ENCODE results near the gene LARP4.
"Not testable (repeated sequence)": the region's sequence is repeated elsewhere in the genome, so short reads cannot be mapped to it uniquely, and the experiment has no call there.

LARP4 gene

GRCh38 chr12:50400638-50401499 is at the start of gene LARP4:
Gene LARP4, plus strand, starts transcription at chr12:50400885. Its CDS starts 126 bp downstream, at chr12:50401011.
- peak; percentile 79 for DNase-seq (ENCODE audit: low read depth)

- DNase-seq (ENCODE audit: low read depth): no peak
These were observed 49.3 kb upstream of the LARP4 start for GRCh38 chr12:50351120-50352043.

GRCh38 chr12:50353404-50353803 is 47.3 kb upstream of the LARP4 start:
- DNase-seq (ENCODE audit: low read depth): no peak

DNA sequence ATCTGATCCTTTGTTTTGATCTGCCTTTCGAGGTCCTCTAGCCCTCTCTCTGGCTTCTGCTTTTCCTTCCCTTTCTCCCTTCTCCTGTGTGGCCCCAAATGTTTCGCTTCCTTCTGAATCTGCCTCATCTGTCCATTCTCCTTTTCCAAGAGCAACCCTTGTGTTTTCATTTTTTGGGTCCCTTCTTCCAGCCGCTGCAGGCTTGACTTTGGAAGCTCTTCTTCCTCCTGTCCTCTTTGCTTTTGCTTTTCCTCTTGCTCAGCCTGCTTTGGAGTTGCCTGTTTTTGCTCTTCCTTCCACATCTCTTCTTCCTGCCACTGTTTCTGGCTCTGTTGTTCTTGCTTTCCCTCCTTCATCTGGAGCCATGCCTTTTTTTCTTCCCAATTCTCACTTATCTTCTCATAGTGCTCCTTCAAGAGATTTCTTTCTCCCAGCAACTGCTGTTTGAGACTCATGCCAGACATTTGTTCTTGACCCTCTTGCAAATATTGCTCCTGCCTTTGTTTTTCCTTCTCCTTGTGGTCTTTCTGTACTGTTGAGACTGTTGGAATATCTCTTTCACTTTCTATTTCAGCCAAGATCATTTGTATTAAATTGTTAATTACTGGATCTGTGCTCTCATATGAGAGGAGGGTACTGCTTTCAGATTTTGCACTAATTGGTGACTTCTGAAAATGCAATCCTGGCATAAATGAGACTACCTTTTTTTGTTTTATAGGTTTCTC is 46.7 kb upstream of the LARP4 start:
- no peak for DNase-seq (ENCODE audit: low read depth)

GRCh38 chr12:50354908-50355307 is 45.8 kb upstream of the LARP4 start:
- DNase-seq (ENCODE audit: low read depth): no peak

DNA sequence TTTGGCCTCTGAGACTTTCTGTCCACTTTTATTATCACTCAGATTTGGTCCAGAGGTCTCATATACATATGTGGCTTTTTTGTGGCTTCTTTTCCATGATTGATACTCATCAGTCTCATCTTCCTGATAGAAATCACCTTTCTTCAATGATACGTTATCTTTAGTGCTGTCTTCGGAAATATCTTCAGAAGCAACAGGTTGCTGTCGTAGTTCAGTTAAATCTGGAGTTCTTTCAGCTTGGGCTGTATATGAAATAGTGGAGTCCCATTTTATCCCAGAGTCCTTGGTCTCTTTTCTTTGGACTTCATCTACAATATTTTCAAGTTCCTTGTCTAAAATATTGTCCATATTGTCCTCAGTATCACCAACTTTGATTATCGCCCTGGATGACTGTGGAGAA is 45.3 kb upstream of the LARP4 start:
- no peak for DNase-seq (ENCODE audit: low read depth)

DNA sequence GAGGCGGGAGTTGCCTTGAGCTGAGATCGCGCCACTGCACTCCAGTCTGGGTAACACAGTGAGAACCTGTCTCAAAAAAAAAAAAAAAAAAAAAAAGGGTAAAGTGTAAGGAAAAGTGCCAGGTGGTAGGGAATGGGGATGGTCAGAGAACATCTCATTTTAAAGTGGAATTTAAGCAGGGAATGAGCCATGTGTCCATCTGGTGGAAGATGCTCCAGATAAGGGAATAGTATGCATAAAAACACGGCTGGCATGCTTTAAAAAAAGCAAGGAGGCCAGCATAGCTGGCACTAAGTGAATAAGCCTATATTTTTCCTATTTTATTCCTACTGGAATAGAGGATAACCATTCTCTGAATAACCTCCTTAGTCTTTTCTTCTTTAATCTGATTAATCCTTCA is 38.0 kb upstream of the LARP4 start:
- no peak for DNase-seq (ENCODE audit: low read depth)

GRCh38 chr12:50363141-50363540 is 37.5 kb upstream of the LARP4 start:
- no peak for DNase-seq (ENCODE audit: low read depth)

DNA sequence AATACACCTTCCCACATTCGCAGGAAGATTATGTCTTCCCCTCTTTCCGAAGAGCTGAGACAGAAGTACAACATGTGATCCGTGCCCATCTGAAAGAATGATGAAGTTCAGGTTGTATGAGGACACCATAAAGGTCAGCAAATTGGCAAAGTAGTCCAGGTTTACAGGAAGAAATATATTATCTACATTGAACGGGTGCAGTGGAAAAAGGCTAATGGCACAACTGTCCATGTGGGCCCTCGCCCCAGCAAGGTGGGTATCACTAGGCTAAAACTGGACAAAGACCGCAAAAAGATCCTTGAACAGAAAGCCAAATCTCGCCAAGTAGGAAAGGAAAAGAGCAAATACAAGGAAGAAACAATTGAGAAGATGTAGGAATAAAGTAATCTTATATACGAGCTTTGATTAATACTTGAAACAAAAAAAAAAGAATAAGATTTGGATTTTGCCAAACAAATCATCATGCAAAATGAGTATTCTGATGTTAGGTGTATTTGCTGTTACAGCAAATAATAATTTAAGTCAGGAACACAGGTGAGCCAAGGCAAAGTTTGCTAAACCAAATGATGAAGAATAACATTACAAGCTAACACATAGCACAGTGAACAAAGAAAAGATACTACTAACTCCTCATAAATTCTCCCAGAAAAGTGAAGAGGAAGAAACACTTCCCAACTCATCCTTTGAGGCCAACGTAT is 34.8 kb upstream of the LARP4 start:
- no peak for DNase-seq (ENCODE audit: low read depth)

DNA sequence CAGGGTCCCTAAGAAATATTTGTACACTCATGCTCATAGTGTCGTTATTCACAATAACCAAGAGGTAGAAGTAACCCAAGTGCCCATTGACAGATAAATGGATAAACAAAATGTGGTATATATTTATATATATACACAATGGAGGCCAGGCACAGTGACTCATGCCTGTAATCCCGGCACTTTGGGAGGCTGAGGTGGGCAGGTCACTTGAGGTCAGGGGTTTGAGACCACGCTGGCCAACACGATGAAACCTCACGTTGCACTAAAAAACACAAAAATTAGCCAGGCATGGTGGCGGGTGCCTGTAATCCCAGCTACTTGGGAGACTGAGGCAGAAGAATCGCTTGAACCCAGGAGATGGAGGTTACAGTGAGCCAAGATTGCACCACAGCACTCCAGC is 30.0 kb upstream of the LARP4 start:
- not testable (repeated sequence) for DNase-seq (ENCODE audit: low read depth)

DNA sequence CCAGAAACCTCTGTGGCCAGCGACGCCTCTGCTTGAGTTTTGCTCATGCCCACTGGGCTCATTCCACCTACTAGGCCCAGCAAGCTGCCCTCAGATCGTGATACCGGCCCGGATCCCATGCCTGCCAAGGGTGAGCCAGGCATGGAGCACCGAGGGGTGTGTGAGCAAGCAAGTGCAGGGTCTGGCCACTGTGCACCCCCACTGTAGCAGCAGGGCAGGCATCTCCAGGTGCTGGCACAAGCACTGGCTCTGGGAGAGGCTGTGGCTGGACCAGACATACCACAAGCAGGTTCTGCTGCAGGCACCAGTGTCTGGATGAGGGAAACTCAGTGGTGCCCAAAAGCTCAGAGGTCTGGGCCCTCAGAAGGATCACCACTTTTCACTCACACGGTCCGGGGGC is 24.9 kb upstream of the LARP4 start:
- DNase-seq (ENCODE audit: low read depth): no peak

DNA sequence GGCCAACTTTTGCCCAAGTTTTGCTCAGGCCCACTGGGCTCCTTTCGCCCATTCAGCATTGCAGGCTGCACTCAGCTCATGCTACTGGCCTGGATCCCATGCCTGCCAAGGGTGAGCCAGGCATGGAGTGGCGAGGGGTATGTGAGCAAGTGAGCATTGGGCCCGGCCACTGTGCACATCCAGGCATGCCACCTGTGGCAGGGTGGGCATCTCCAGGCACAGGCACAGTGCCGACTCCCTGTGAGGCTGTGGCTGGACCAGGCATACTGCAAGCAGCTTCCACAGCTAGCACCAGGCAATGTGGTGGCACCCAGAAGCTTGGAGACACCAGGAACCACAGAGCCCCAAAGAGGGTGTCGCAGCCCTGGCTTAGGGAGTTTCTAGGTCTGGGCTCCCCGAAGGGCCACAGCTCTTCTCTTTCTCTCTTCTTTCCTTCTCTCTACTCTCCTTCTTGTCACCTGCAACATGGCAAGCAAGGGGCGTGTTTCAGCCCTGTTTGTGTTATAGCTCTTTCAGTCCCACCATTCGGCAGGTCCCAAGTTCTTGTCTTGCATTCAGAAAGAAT is 19.8 kb upstream of the LARP4 start:
- DNase-seq (ENCODE audit: low read depth): no peak

DNA sequence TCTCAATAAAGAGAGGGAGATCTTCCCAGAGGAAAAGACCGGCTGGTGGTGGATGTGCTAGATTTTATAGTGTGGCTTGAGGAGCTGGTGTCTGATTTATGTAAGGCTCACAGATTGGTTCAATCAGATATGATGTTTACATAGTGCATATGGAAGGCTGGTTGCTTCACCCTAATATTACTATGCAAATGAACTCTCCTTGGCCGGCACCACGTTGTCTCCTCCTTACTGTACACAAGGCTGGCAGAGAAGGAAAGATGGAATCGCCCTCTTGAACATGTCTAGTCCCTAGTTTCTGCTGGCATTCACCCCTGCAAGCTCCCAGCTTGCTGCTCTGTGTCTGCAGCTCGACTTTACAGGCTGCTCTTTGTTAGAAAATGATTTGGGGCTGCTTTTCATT is 13.2 kb upstream of the LARP4 start:
- no peak for DNase-seq (ENCODE audit: low read depth)

GRCh38 chr12:50387972-50388478 is 12.7 kb upstream of the LARP4 start:
- DNase-seq (ENCODE audit: low read depth): no peak

- not testable (repeated sequence) for DNase-seq (ENCODE audit: low read depth)
These were observed 11.9 kb upstream of the LARP4 start for GRCh38 chr12:50388793-50389192.

GRCh38 chr12:50390316-50390741 is 10.4 kb upstream of the LARP4 start:
- no peak for DNase-seq (ENCODE audit: low read depth)

DNA sequence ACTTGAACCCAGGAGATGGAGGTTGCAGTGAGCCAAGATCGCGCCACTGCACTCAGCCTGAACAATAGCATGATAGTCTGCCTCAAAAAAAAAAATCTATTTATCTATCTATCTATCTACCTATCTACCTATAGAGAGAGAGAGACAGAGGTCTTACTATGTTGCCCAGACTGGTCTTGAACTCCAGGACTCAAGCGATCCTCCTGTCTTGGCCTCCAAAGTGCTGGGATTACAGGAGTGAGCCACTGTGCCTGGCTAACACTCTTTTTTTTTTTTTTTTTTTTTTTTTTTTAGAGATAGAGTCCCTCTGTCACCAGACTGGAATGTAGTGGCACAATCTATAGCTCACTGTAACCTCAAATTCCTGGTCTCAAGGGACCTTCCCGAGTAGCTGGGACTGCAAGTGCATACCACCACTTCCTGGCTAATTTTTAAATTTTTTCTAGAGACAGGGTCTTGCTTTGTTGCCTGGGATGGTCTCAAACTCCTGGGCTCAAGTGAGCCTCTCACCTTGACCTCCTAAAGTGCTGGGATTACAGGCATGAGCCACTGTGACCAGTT is 6.1 kb upstream of the LARP4 start:
- no peak for DNase-seq (ENCODE audit: low read depth)

DNA sequence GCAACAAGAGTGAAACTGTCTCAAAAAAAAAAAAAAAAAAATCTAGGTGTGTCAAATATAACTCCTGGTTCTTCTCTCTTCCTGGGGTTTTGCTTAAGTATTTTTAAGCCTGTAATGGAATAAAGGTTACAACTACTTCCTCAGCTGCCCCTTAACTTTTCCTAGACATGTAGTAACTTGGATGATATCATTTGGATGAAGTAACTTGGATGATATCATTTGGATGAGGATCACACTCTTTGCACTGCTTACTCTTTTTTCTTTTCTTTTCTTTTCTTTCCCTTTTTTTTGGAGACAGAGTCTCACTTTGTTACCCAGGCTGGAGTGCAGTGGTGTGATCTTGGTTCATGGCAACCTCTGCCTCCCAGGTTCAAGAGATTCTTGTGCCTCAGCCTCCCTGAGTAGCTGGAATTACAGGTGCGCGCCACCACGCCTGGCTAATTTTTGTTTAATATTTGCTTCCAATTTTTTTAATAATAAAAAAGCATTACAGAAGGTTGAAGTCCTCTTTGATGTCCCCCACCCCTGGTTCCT is 3.5 kb upstream of the LARP4 start:
- DNase-seq (ENCODE audit: low read depth): no peak

DNA sequence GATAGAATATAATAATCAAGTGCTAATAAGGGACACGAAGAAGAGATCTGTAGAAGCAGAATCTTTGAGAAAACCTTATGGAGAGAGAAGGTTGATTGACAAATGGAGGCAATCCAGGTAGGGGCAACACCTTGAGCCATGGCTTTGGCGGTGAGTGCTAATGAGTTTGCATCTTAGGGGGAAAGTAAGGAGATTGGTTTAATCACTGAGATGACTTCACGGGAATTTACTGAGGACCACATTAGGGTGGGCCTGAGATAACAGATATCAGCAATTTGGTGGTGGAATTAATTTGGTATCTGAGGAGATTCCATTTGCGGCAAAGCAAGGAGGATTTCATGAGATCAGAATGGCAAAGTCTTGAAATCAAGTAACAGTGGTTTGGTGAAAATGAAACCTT is 1.8 kb upstream of the LARP4 start:
- no peak for DNase-seq (ENCODE audit: low read depth)

DNA sequence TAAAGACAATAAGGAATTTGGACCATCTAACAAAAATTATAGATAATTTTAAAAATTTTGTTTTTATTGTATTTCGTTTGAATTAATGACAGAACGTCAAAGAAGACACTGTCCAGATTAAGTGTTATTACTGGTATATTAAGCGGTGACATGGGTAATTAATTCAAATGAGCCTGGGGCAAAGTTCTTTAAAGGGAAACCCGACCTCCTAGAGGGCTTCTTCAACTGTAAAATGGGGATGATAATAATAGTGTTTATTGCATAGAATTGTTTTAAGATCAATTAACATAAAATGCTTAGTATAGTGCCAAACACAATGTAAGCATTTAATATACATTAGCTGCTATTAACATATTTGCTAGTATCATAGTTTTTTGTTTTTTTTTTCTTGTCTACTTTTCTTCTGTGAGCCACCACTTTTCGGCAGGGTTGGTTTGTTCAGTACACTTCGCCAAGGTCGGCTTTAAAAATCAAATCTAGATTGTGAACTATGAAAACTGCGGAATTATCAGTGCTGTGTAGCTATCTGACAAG is 514 bp upstream of the LARP4 start:
- no peak for DNase-seq (ENCODE audit: low read depth)
